Osteoblast (primary cell): ENCODE measurements around the gene ZBTB5. TPM values are rescaled to one million over a fixed set of nuclear protein-coding genes. Genes with fewer than 3 reads are reported as not detected.
"Not testable (repeated sequence)": the region's sequence is repeated elsewhere in the genome, so short reads cannot be mapped to it uniquely, and the experiment has no call there.

ENCODE experiments used
- DNase-seq: peaks from one replicate; pipeline ENCODE4 v3.0.0; 2011; ENCODE audit warnings: low spot score, mixed read lengths; ENCODE audit not compliant: insufficient read length; ENCODE audit errors: missing footprints
- H2AFZ ChIP-seq: 2 replicates; pipeline ENCODE4 v1.6.0; 2011; ENCODE audit warnings: mild to moderate bottlenecking, low read length
- H3K27ac ChIP-seq: 2 replicates; pipeline ENCODE4 v1.5.1; 2011; ENCODE audit warnings: mild to moderate bottlenecking, low read depth, low read length, moderate library complexity
- H3K27me3 ChIP-seq: 2 replicates; pipeline ENCODE4 v1.6.0; 2012; ENCODE audit warnings: mild to moderate bottlenecking, control low read depth, inconsistent platforms, low read length, moderate library complexity; ENCODE audit not compliant: insufficient read depth
- H3K36me3 ChIP-seq: 2 replicates; pipeline ENCODE4 v1.5.1; 2011; ENCODE audit warnings: mild to moderate bottlenecking, low read length, control low read depth, moderate library complexity; ENCODE audit not compliant: insufficient read depth
- H3K4me1 ChIP-seq: 2 replicates; pipeline ENCODE4 v1.5.1; 2011; ENCODE audit warnings: mild to moderate bottlenecking, low read length, control low read depth, moderate library complexity; ENCODE audit not compliant: insufficient read depth
- H3K4me2 ChIP-seq: 2 replicates; pipeline ENCODE4 v1.6.0; 2011; ENCODE audit warnings: mild to moderate bottlenecking, low read length; ENCODE audit not compliant: insufficient read depth
- H3K4me3 ChIP-seq: fragments of 200-600 bp; sonication (generic); 3 replicates; pipeline ENCODE4 v1.5.1; 2012; ENCODE audit warnings: mild to moderate bottlenecking, low read length, inconsistent platforms; ENCODE audit not compliant: insufficient read depth
- H3K79me2 ChIP-seq: 2 replicates; pipeline ENCODE4 v1.6.0; 2012; ENCODE audit warnings: mild to moderate bottlenecking, low read length, control low read depth, inconsistent platforms; ENCODE audit not compliant: insufficient read depth
- H3K9me3 ChIP-seq: 2 replicates; pipeline ENCODE4 v1.5.1; 2011; ENCODE audit warnings: low read depth, low read length, control low read depth
- H4K20me1 ChIP-seq: 2 replicates; pipeline ENCODE4 v1.6.0; 2012; ENCODE audit warnings: mild to moderate bottlenecking, low read length, control low read depth; ENCODE audit not compliant: insufficient read depth
- CTCF ChIP-seq: IDR thresholded peaks from 2 replicates; pipeline ENCODE4 v1.5.1; 2011; ENCODE audit warnings: mild to moderate bottlenecking, low read depth, low read length, moderate library complexity; ENCODE audit errors: extremely low read depth
- total RNA-seq: library from RNA; depleted of rRNA; stranded (reverse); fragments of >200 nt; gene quantifications from 2 replicates; pipeline ENCODE4 v1.2.3, GENCODE V29; 2012

The ZBTB5 gene
- total RNA-seq, 1 donor: 11.6 TPM

DNA sequence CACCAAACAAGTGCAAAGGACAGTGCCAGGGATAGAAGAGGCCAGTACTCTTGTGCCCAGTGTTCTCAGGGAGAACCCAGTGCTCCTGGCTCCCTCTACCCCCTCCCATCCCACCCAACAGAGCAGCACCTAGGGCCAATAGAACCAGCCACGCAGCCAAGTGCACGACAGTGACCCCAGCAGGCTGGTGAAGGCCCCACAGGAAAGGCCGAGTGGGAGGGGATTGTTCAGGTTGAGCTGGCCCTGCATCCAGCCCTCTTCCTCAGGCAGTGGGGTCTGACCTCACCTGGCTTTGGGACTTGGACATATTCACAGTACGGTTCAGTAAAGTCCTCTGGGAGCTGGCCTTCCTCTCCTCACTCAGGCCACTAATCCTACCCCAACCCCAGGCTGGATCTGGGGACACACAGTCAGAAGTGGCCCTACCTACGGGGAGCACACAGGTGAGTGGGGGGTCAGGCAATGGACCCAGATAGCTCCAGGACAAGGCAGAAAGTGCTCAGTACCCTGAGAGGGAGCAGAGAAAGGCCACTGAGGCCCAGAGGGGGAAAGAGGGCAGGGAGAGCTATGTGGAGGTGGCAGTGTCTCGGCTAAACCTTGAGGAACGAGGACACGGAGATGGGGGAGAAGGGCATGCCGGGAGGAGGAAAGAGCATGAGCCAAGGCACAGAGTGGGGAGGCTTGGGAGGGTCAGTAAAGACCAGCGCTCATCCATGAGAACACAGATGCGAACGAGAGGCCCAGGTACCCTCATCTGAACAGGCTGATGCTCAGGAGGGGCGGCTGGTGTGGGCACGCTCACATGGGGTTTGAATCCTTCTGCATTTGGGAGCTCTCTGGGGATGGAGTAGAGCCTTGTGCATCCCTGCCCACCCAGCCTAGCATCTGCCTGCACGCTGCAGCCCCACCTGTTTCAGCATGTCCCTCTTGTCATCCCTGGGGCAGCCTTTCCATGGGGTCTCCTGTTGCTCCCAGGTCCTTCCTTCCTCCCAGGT is 46.1 kb upstream of the ZBTB5 start:
- no peaks in the 10 kb centered on the region for H4K20me1 ChIP-seq
- H2AFZ ChIP-seq: no peak overlapping the region
- no peak overlapping the region for H3K4me3 ChIP-seq
- no peak for DNase-seq
- no peak overlapping the region for H3K27ac ChIP-seq
- no peaks in the 10 kb centered on the region for H3K9me3 ChIP-seq
- peak; percentile 15 for TF ChIP-seq CTCF
- peaks cover 8% of the 10 kb centered on the region for H3K36me3 ChIP-seq
- no peaks in the 10 kb centered on the region for H3K4me1 ChIP-seq
- no peaks in the 10 kb centered on the region for H3K27me3 ChIP-seq
- H3K79me2 ChIP-seq: no peaks in the 10 kb centered on the region
- H3K4me2 ChIP-seq: no peak overlapping the region

DNA sequence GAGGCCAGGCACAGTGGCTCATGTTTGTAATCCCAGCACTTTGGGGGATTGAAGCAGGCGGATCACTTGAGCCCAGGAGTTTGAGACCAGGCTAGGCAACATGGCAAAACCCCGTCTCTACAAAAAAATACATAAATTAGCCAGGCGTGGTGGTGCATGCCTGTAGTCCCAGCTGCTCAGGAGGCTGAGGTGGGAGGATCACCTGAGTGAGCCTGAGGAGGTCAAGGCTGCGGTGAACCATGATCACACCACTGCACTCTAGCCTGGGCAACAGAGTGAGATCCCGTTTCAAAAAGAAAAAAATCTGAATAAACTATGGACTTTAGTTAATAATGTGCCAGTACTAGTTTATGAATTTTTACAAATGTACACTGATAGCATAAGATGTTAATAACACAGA is 44.8 kb upstream of the ZBTB5 start:
- H3K27ac ChIP-seq, H3K27me3 ChIP-seq, H2AFZ ChIP-seq, H3K4me3 ChIP-seq, H3K4me1 ChIP-seq, H4K20me1 ChIP-seq, H3K79me2 ChIP-seq, H3K9me3 ChIP-seq, H3K4me2 ChIP-seq, DNase-seq: not testable (repeated sequence)
- peaks cover 18% of the 10 kb centered on the region for H3K36me3 ChIP-seq

- no peaks in the 10 kb centered on the region for H3K79me2 ChIP-seq
- H3K9me3 ChIP-seq: no peaks in the 10 kb centered on the region
- TF ChIP-seq CTCF: no peak
- no peak overlapping the region for H3K4me3 ChIP-seq
- H4K20me1 ChIP-seq: no peaks in the 10 kb centered on the region
- no peaks in the 10 kb centered on the region for H3K4me1 ChIP-seq
- no peak overlapping the region for H3K27ac ChIP-seq
- no peak overlapping the region for H2AFZ ChIP-seq
- H3K27me3 ChIP-seq: no peaks in the 10 kb centered on the region
- H3K36me3 ChIP-seq: peaks cover 22% of the 10 kb centered on the region
- H3K4me2 ChIP-seq: no peak overlapping the region
- no peak for DNase-seq
Observed at GRCh38 chr9:37509536-37509935, 44.3 kb upstream of the ZBTB5 start.

- Histone ChIP-seq H3K27me3 (no peaks in the 10 kb centered on the region), H4K20me1 (no peaks in the 10 kb centered on the region), H3K36me3 (peaks cover 25% of the 10 kb centered on the region), H3K9me3 (no peaks in the 10 kb centered on the region), H3K79me2 (no peaks in the 10 kb centered on the region), H3K27ac (no peak overlapping the region), H3K4me1 (no peaks in the 10 kb centered on the region), H2AFZ (no peak overlapping the region), H3K4me2 (no peak overlapping the region), H3K4me3 (no peak overlapping the region)
- DNase-seq: no peak
- peak; percentile 6 for TF ChIP-seq CTCF
Observed at GRCh38 chr9:37508834-37509206, 43.6 kb upstream of the ZBTB5 start.
